ENCODE measurements around the gene TIMM23B.
"Not testable (repeated sequence)": the region's sequence is repeated elsewhere in the genome, so short reads cannot be mapped to it uniquely, and the experiment has no call there.

TIMM23B gene

GRCh38 chr10:49941447-49942338 lies at the start of gene TIMM23B, which contains the start of gene PARG:
Gene TIMM23B (plus strand): TSS chr10:49942053. CDS start chr10:49942195, 142 bp downstream.
Gene PARG (minus strand): TSS chr10:49942027. CDS start chr10:49941725, 302 bp downstream.
- peak; percentile 53 for DNase-seq

GRCh38 chr10:49899999-49900398 lies 41.9 kb upstream of the TIMM23B start:
- DNase-seq, result not testable (repeated sequence)

GRCh38 chr10:49900406-49900805 lies 41.4 kb upstream of the TIMM23B start:
- DNase-seq, result not testable (repeated sequence)

GRCh38 chr10:49903829-49904228 lies 38.0 kb upstream of the TIMM23B start:
- not testable (repeated sequence) for DNase-seq

GRCh38 chr10:49908290-49909080 lies 33.4 kb upstream of the TIMM23B start:
- not testable (repeated sequence) for DNase-seq

- not testable (repeated sequence) for DNase-seq
Measured at GRCh38 chr10:49910295-49910694, 31.6 kb upstream of the TIMM23B start.

GRCh38 chr10:49916451-49916850 lies 25.4 kb upstream of the TIMM23B start:
- not testable (repeated sequence) for DNase-seq

GRCh38 chr10:49917927-49918326 lies 23.9 kb upstream of the TIMM23B start:
- DNase-seq, result not testable (repeated sequence)

- not testable (repeated sequence) for DNase-seq
Measured at GRCh38 chr10:49922041-49922440, 19.8 kb upstream of the TIMM23B start.

GRCh38 chr10:49923572-49923971 lies 18.3 kb upstream of the TIMM23B start:
- DNase-seq, result not testable (repeated sequence)

GRCh38 chr10:49931276-49931675 lies 10.6 kb upstream of the TIMM23B start:
- DNase-seq, result not testable (repeated sequence)

- not testable (repeated sequence) for DNase-seq
Measured at GRCh38 chr10:49931959-49932728, 9.7 kb upstream of the TIMM23B start.

- not testable (repeated sequence) for DNase-seq
Measured at GRCh38 chr10:49942339-49942705, 469 bp downstream of the TIMM23B start.

- not testable (repeated sequence) for DNase-seq
Measured at GRCh38 chr10:49943607-49944006, 1.8 kb downstream of the TIMM23B start.

- not testable (repeated sequence) for DNase-seq
Measured at GRCh38 chr10:49948142-49948541, 6.3 kb downstream of the TIMM23B start.

GRCh38 chr10:49948737-49949136 lies 6.9 kb downstream of the TIMM23B start:
- DNase-seq, result not testable (repeated sequence)

GRCh38 chr10:49952006-49952405 lies 10.2 kb downstream of the TIMM23B start:
- not testable (repeated sequence) for DNase-seq

- DNase-seq, result not testable (repeated sequence)
Measured at GRCh38 chr10:49953122-49953521, 11.3 kb downstream of the TIMM23B start.

- DNase-seq, result not testable (repeated sequence)
Measured at GRCh38 chr10:49970331-49970857, 28.5 kb downstream of the TIMM23B start.

- DNase-seq, result not testable (repeated sequence)
Measured at GRCh38 chr10:49971466-49971865, 29.6 kb downstream of the TIMM23B start.

- DNase-seq, result not testable (repeated sequence)
Measured at GRCh38 chr10:49972094-49972493, 30.2 kb downstream of the TIMM23B start.

- not testable (repeated sequence) for DNase-seq
Measured at GRCh38 chr10:49977756-49978155, 35.9 kb downstream of the TIMM23B start.
